Activated B cell treated with CpG ODN at 0.5 μM for 24 hours (primary cell): ENCODE results near the gene LEKR1. TPM values are rescaled to one million over a fixed set of nuclear protein-coding genes. Genes with fewer than 3 reads are reported as not detected.

ENCODE experiments used
- ATAC-seq: fragments of 200-7000 bp; cut with Tn5 transposase; one replicate; pipeline ENCODE4 v1.10.0; 2021; ENCODE audit warnings: low read depth, mild to moderate bottlenecking, moderate library complexity
- CTCF ChIA-PET: fragments of 350-600 bp; sonication (Branson Sonifier 250); formaldehyde crosslinking; loops from one replicate; lab custom pipeline; 2021; ENCODE audit warnings: antibody characterized with exemption; lab: Charles Lee
- POLR2A ChIA-PET: fragments of 350-600 bp; sonication (Branson Sonifier 250); formaldehyde crosslinking; loops from one replicate; lab custom pipeline; 2021; ENCODE audit warnings: antibody characterized with exemption; lab: Charles Lee
- DNase-seq: peaks from one replicate; pipeline ENCODE4 v3.0.0; 2022
- H3K27ac Mint-ChIP-seq: one replicate; pipeline ENCODE4 v1.8.0; 2020; ENCODE audit warnings: mixed read lengths
- H3K27me3 Mint-ChIP-seq: one replicate; pipeline ENCODE4 v1.8.0; 2021; ENCODE audit warnings: mixed read lengths
- H3K36me3 Mint-ChIP-seq: one replicate; pipeline ENCODE4 v1.8.0; 2021; ENCODE audit warnings: low read depth, mixed read lengths
- H3K4me1 Mint-ChIP-seq: one replicate; pipeline ENCODE4 v1.8.0; 2021; ENCODE audit warnings: mixed read lengths
- H3K4me3 Mint-ChIP-seq: one replicate; pipeline ENCODE4 v1.8.0; 2020; ENCODE audit warnings: mild to moderate bottlenecking, mixed read lengths
- H3K9me3 Mint-ChIP-seq: one replicate; pipeline ENCODE4 v1.8.0; 2020; ENCODE audit warnings: mixed read lengths
- CTCF ChIP-seq: fragments of 200-600 bp; IDR thresholded peaks from one replicate; pipeline ENCODE4 v1.8.0; 2022; ENCODE audit warnings: antibody characterized with exemption, mild to moderate bottlenecking
- intact Hi-C: fragments of 100-400 bp; cut with micrococcal nuclease; formaldehyde crosslinking; loops from one replicate; pipeline ENCODE4 v1.15.1; 2024
- total RNA-seq: library from RNA; stranded (reverse); gene quantifications from 2 replicates; pipeline ENCODE4 v1.2.3, GENCODE V29; 2022

LEKR1 gene
- total RNA-seq, 1 donor from 2014 or later = 2.8 TPM

- H3K27me3 Mint-ChIP-seq = no peaks in the 10 kb centered on the region
- no peaks in the 10 kb centered on the region for H3K9me3 Mint-ChIP-seq
- intact Hi-C loops = no loop called here
- no peak for TF ChIP-seq CTCF
- ChIA-PET POLR2A (no interaction called here), CTCF (no interaction called here)
- no peak overlapping the region for H3K27ac Mint-ChIP-seq
- no peak for ATAC-seq
- no peaks in the 10 kb centered on the region for H3K4me1 Mint-ChIP-seq
- no peaks in the 10 kb centered on the region for H3K36me3 Mint-ChIP-seq
- H3K4me3 Mint-ChIP-seq = no peak overlapping the region
- DNase-seq = no peak
Observed at GRCh38 chr3:156837115-156837514, 11.0 kb downstream of the LEKR1 start.

- intact Hi-C loops = no loop called here
- Mint-ChIP-seq H3K36me3 (no peaks in the 10 kb centered on the region), H3K27ac (no peak overlapping the region), H3K9me3 (no peaks in the 10 kb centered on the region), H3K4me1 (no peaks in the 10 kb centered on the region), H3K4me3 (no peak overlapping the region), H3K27me3 (no peaks in the 10 kb centered on the region)
- no peak for TF ChIP-seq CTCF
- CTCF ChIA-PET = no interaction called here
- POLR2A ChIA-PET = no interaction called here
- ATAC-seq (no peak), DNase-seq (no peak)
Observed at GRCh38 chr3:156838035-156838434, 11.9 kb downstream of the LEKR1 start.

GRCh38 chr3:156840826-156841689 is 14.9 kb downstream of the LEKR1 start:
- Mint-ChIP-seq H3K27ac (no peak overlapping the region), H3K36me3 (peaks cover 3% of the 10 kb centered on the region), H3K4me3 (no peak overlapping the region), H3K4me1 (no peaks in the 10 kb centered on the region), H3K27me3 (no peaks in the 10 kb centered on the region), H3K9me3 (no peaks in the 10 kb centered on the region)
- no peak for TF ChIP-seq CTCF
- intact Hi-C loops = no loop called here
- ChIA-PET CTCF (no interaction called here), POLR2A (no interaction called here)
- ATAC-seq (no peak), DNase-seq (no peak)

GRCh38 chr3:156843071-156843808 is 17.1 kb downstream of the LEKR1 start:
- no peak for DNase-seq
- intact Hi-C loops = no loop called here
- no peak for TF ChIP-seq CTCF
- Mint-ChIP-seq H3K4me3 (no peak overlapping the region), H3K27ac (no peak overlapping the region), H3K27me3 (no peaks in the 10 kb centered on the region), H3K4me1 (no peaks in the 10 kb centered on the region), H3K9me3 (no peaks in the 10 kb centered on the region), H3K36me3 (peaks cover 3% of the 10 kb centered on the region)
- no peak for ATAC-seq
- ChIA-PET POLR2A (no interaction called here), CTCF (no interaction called here)

- Mint-ChIP-seq H3K27ac (no peak overlapping the region), H3K4me1 (no peaks in the 10 kb centered on the region), H3K36me3 (peaks cover 3% of the 10 kb centered on the region), H3K4me3 (no peak overlapping the region), H3K9me3 (no peaks in the 10 kb centered on the region), H3K27me3 (no peaks in the 10 kb centered on the region)
- CTCF ChIA-PET = no interaction called here
- POLR2A ChIA-PET = no interaction called here
- no peak for TF ChIP-seq CTCF
- no peak for ATAC-seq
- intact Hi-C loops = no loop called here
- no peak for DNase-seq
Observed at GRCh38 chr3:156847752-156848448, 21.7 kb downstream of the LEKR1 start.
